Muscle layer of duodenum (tissue), 2 donors: Measurements from ENCODE around the gene GAB3.

ENCODE experiments used
- H3K27ac ChIP-seq: one replicate; pipeline ENCODE4 v1.7.0; 2013; ENCODE audit warnings: mild to moderate bottlenecking, low read length
- H3K27me3 ChIP-seq: one replicate; pipeline ENCODE4 v1.7.0; 2013; ENCODE audit warnings: low read depth, mild to moderate bottlenecking, control low read depth, low read length
- H3K36me3 ChIP-seq, 2 donors: one replicate each; pipeline ENCODE4 v1.7.0; 2013; ENCODE audit warnings: low read length in 2 of 2, control low read depth in 1 of 2, mild to moderate bottlenecking in 1 of 2; ENCODE audit not compliant: insufficient read depth in 2 of 2, control insufficient read depth in 1 of 2
- H3K4me1 ChIP-seq, 2 donors: one replicate each; pipeline ENCODE4 v1.7.0; 2013; ENCODE audit warnings: low read length in 2 of 2, mild to moderate bottlenecking in 2 of 2, control low read depth in 1 of 2, moderate library complexity in 1 of 2; ENCODE audit not compliant: insufficient read depth in 2 of 2, control insufficient read depth in 1 of 2
- H3K4me3 ChIP-seq, 2 donors: one replicate each; pipeline ENCODE4 v1.7.0; 2013; ENCODE audit warnings: low read length in 2 of 2, low read depth in 1 of 2, mild to moderate bottlenecking in 1 of 2
- H3K9me3 ChIP-seq, 2 donors: one replicate each; pipeline ENCODE4 v1.7.0; 2013; ENCODE audit warnings: low read length in 2 of 2, control low read depth in 1 of 2, mild to moderate bottlenecking in 1 of 2; ENCODE audit not compliant: control insufficient read depth in 1 of 2
- donor health status: healthy.

The GAB3 gene, protein sequence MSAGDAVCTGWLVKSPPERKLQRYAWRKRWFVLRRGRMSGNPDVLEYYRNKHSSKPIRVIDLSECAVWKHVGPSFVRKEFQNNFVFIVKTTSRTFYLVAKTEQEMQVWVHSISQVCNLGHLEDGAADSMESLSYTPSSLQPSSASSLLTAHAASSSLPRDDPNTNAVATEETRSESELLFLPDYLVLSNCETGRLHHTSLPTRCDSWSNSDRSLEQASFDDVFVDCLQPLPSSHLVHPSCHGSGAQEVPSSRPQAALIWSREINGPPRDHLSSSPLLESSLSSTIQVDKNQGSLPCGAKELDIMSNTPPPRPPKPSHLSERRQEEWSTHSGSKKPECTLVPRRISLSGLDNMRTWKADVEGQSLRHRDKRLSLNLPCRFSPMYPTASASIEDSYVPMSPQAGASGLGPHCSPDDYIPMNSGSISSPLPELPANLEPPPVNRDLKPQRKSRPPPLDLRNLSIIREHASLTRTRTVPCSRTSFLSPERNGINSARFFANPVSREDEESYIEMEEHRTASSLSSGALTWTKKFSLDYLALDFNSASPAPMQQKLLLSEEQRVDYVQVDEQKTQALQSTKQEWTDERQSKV

GRCh38 chrX:154750301-154751202, at the start of gene GAB3:
Gene GAB3, minus strand, starts transcription at chrX:154751077. Its CDS starts 52 bp downstream, at chrX:154751025.
- H3K27ac ChIP-seq = peak within 1 kb of the TSS; percentile 63
- H3K36me3 ChIP-seq = no peaks in the 10 kb centered on the region
- H3K9me3 ChIP-seq = no peaks in the 10 kb centered on the region
- H3K4me1 ChIP-seq = peaks cover 0 to 8% of the 10 kb centered on the region in 2 donors
- H3K4me3 ChIP-seq = peak within 1 kb of the TSS; percentile 64 to 74
- H3K27me3 ChIP-seq = no peaks in the 10 kb centered on the region

GRCh38 chrX:154799556-154800348, 48.9 kb upstream of the GAB3 start:
- Histone ChIP-seq H3K36me3 (no peaks in the 10 kb centered on the region), H3K4me1 (peaks cover 9 to 11% of the 10 kb centered on the region in 2 donors), H3K27me3 (no peaks in the 10 kb centered on the region), H3K9me3 (no peaks in the 10 kb centered on the region), H3K27ac (peak overlapping the region; percentile 77), H3K4me3 (peak overlapping the region in 1 of 2 donors; percentile 11)

DNA sequence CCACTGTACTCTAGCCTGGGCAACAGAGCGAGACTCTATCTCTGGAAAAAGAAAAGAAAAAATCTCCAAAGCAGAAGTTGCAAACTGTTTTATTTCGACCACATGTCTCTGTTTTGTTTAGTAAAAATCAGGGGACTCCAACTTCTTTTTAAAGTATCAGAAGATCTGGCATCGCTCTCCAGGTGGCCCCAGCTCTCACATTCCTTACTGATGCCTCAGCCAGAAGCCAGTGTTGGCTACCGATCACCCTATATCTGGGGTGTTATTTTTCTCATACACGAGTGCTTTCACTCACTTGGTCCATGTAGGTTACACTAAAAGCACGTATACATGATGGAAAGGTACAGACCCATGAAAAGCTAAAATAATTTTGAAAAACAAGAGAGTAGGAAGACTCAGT, 46.1 kb upstream of the GAB3 start:
- Histone ChIP-seq H3K27me3 (no peaks in the 10 kb centered on the region), H3K4me3 (no peak overlapping the region), H3K27ac (no peak overlapping the region), H3K9me3 (no peaks in the 10 kb centered on the region), H3K4me1 (peaks cover 5 to 9% of the 10 kb centered on the region in 2 donors), H3K36me3 (no peaks in the 10 kb centered on the region)

DNA sequence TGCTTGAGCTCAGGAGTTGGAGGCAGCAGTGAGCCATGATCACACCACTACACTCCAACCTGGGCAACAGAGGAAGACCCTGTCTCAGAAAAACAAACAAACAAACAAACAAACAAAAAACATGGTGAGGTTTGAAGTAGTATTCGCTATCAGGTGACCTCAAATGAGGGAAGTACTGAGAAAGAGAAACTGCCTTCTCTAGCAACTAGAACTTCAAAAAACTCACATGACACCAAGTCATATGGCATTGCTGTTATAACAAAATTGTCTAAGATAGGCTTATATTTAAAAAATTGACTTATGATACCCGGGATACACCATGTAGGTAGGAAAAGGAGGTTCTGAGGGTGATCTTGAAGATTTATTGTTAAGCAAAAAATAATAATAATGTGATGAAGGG, 44.1 kb upstream of the GAB3 start:
- Histone ChIP-seq H3K4me1 (peaks cover 0 to 9% of the 10 kb centered on the region in 2 donors), H3K27ac (no peak overlapping the region)

GRCh38 chrX:154793084-154793795, 42.4 kb upstream of the GAB3 start:
- Histone ChIP-seq H3K36me3 (no peaks in the 10 kb centered on the region), H3K27me3 (no peaks in the 10 kb centered on the region), H3K4me3 (no peak overlapping the region), H3K27ac (no peak overlapping the region), H3K9me3 (no peaks in the 10 kb centered on the region), H3K4me1 (no peaks in the 10 kb centered on the region)

More for the DNA sequence above, 44.1 kb upstream of the GAB3 start:
- Histone ChIP-seq H3K27me3 (no peaks in the 10 kb centered on the region), H3K36me3 (no peaks in the 10 kb centered on the region), H3K4me3 (no peak overlapping the region), H3K9me3 (no peaks in the 10 kb centered on the region)

DNA sequence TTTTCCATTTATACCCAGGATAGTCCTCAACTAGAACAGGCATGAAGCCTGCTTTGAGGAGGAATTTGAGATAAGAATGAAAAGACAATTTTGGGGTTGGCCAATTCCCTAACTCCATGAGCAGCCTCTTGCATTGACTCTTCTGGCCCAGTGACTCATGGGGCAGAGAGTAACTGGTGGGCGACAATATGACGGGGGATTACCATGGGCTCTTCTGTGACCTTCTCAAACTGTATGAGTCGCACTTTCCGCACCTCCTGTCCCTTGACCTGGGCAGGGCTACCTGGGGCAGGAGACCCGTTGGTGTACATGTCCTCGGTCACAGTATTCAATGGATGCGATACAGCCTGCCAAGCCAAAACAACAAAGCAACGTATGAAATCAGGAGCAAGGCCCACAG, 41.1 kb upstream of the GAB3 start:
- no peaks in the 10 kb centered on the region for H3K4me1 ChIP-seq
- H3K27ac ChIP-seq = no peak overlapping the region
- no peaks in the 10 kb centered on the region for H3K9me3 ChIP-seq
- no peak overlapping the region for H3K4me3 ChIP-seq
- H3K27me3 ChIP-seq = no peaks in the 10 kb centered on the region
- no peaks in the 10 kb centered on the region for H3K36me3 ChIP-seq

DNA sequence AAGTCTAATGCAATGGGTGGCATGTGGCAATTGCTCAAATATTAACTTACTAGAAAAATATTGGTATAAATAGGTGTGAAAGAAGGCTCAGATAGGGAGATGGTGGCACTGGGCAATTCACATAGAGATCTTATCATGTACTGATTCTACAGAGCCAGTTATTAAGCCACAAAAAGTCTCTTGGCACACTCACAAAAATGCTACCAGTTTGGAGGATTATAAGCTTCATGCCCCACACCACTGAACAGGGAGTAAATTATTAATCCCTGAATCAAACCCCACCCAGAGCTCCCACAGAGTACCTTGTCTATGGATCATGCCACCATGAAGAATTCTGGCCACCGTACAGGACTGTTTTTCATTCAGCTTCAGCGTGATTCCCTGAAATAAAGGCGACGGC, 40.6 kb upstream of the GAB3 start:
- Histone ChIP-seq H3K4me1 (no peaks in the 10 kb centered on the region), H3K4me3 (no peak overlapping the region), H3K9me3 (no peaks in the 10 kb centered on the region), H3K27me3 (no peaks in the 10 kb centered on the region), H3K27ac (no peak overlapping the region), H3K36me3 (no peaks in the 10 kb centered on the region)

DNA sequence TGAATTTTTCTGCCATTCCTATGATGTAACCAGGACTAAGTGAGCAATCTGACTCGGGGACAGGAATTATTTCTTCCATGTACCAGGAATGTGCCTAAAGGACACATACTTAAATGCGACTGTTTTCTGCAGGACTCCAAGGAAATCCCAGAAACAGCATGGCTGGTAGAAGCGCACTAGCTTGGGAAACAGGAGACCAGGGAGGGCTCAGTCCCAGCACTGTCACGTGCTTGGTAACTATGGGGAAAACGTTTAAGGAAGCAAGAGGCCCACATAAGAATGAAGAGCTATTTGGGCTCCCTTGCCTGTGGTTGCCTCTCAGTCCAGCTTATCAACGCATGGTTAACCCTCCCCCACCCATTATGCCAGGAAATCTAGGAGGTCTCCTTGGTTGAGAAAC, 34.8 kb upstream of the GAB3 start:
- Histone ChIP-seq H3K36me3 (peaks cover 3 to 4% of the 10 kb centered on the region in 2 donors), H3K9me3 (no peaks in the 10 kb centered on the region), H3K4me3 (no peak overlapping the region), H3K27ac (no peak overlapping the region), H3K27me3 (no peaks in the 10 kb centered on the region), H3K4me1 (no peaks in the 10 kb centered on the region)

GRCh38 chrX:154784149-154784995, 33.5 kb upstream of the GAB3 start:
- Histone ChIP-seq H3K27me3 (no peaks in the 10 kb centered on the region), H3K36me3 (peaks cover 3 to 4% of the 10 kb centered on the region in 2 donors), H3K9me3 (no peaks in the 10 kb centered on the region), H3K4me3 (no peak overlapping the region), H3K27ac (no peak overlapping the region), H3K4me1 (no peaks in the 10 kb centered on the region)

GRCh38 chrX:154780968-154781367, 30.1 kb upstream of the GAB3 start:
- H3K4me1 ChIP-seq = no peaks in the 10 kb centered on the region
- H3K36me3 ChIP-seq = peaks cover 10 to 22% of the 10 kb centered on the region in 2 donors
- no peaks in the 10 kb centered on the region for H3K9me3 ChIP-seq

More at GRCh38 chrX:154780968-154781367, 30.1 kb upstream of the GAB3 start:
- Histone ChIP-seq H3K4me3 (no peak overlapping the region), H3K27ac (no peak overlapping the region), H3K27me3 (no peaks in the 10 kb centered on the region)
